COR-L47 (cell line): ENCODE data around the gene SLC7A7.
"Not testable (repeated sequence)": the region's sequence is repeated elsewhere in the genome, so short reads cannot be mapped to it uniquely, and the experiment has no call there.

Experiments used
- DNase-seq: peaks from one replicate; lab custom pipeline; 2025; lab: John Stamatoyannopoulos, UW

The SLC7A7 gene

DNA sequence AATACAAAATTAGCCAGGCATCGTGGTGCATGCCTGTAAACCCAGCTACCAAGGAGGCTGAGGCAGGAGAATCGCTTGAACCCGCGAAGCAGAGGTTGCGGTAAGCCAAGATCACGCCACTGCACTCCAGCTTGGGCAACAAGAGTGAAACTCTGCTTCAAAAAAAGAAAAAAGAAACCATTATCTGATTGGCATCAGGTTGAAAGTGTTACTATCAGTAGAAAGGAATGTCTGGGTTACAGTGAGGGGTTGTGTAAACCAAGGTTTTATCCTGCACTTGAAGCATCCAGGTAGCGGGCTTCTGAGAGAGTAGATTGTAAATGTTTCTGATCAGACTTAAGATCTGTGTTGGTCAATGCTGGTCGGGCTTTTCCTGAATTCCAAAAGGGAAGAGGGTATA is 62.8 kb downstream of the SLC7A7 start:
- no peak for DNase-seq

DNA sequence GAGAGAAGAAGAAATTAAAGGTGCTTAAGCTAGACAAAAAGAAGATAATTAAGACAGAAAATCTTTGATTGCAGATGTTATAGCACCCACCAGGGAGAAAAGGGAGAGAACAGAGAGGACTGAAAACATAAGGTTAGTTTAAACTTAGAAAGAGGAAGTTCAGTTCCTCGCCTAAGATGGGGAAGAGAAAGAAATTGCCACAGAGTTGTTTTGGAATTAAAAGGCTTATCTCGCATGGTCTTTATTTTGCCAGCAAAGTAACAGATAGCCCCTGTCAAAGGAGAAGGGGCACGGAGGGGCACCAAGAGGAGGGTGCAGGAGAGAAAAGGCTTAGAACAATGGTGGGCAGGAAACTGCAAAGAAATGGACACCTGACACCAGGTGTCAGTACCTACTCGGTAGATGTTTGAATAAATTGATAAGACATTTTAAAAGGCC is 66.6 kb downstream of the SLC7A7 start:
- DNase-seq, result no peak

DNA sequence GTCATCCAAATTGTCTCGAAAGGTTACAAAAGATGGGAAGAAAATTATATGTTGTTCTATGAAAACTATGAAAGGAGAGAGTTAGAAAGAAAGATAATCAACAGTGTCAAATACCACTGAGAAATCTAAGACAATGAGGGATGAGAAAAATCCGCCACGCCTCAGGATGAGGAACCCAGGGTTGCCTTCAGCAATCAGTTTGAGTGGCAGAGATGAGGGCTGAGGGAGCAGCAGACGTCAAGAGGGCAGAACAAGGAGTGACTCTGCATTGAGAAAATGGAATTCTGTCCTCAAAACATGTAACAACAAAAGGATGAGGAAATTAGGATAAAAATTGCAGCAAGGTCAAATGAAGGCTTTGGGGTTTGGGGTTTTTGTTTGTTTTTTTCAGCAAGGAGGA is 67.0 kb downstream of the SLC7A7 start:
- DNase-seq, result no peak

DNA sequence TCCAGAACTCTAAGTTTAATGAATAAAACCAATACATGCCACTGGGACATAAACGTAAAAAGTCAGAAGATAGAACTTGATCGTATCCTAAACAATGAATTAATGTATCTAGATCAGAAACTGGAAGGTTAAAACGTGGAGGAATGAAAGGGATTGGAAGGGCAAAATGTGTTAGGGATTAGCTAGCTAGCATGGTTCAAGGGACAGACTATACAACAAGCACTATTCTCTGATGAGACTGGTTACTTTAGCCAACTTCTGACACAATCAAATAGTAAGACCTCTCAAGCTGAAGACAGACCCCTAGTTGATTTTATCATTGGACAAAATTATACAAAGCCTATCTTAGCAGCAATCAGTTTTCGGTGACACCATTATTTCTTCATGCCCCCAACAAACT is 67.5 kb downstream of the SLC7A7 start:
- DNase-seq, result no peak

DNA sequence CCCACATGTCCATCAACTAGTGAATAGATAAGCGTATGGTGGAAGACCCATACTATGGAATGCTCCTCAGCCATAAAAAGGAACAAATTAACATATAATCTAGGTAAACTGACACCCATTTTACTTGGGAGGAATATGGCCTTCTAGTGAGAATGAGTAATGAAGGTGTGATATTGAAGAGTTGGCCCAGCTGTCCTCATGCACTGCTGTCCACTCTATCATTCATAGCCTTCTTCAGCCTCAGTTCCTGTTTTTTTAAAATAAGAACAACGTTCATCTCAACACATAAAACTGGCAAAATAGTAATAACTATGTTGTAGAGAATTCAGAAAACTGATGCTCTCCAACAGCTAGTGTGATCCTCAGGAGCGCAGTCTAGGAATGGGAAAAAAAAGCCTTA is 75.2 kb downstream of the SLC7A7 start:
- DNase-seq, result no peak

DNA sequence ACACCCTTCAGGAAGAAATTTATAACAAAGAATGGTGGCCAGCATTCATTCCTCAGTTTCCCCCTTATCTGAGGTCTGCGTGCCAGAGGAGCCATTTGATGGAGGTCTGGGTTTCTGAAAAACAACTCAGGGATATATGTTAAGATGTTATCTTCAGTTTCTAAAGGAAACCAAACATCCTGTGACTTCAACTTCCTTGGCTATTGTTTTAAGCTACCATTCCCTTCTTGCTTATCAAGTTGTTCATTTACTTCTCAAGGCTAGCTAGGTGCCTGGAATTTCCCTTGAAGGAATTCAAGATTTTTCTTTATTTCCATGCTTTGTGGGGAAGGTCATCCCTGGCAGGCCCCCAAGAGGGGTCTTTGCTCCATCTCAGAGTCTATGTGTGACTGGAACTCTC is 75.8 kb downstream of the SLC7A7 start:
- no peak for DNase-seq

DNA sequence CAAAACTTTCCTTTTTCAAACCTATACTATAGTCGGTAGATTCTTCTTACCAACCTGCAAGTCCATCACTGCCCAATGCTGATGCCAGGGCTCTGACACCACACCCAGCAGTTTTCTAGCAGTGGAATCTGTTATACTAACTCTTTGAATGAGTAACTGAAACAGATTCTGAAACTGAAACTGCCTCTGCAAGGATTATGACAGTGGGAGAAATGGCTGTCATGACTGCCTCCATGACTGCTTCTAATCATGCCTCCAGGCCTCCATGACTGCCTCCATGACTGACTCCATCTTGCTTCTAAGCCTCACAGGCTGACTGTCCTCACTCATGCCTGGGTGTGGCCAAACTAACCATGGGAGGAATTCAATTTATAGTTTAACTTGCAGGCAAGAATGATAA is 78.2 kb downstream of the SLC7A7 start:
- DNase-seq, result no peak

DNA sequence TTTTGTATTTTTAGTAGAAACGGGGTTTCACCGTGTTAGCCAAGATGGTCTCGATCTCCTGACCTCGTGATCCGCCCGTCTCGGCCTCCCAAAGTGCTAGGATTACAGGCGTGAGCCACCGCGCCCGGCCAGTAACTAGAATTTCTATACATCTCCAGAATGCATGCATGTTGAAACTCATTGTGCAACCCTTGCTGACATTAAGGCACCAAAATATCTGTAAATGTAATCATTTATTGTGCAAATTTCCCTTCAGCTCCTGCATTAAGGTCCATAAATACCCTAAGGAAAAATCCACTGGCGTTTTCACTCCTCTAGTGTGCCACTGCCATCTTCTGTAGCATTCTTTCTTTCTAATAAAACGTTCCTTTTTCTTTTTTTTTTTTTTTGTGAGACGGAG is 78.9 kb downstream of the SLC7A7 start:
- not testable (repeated sequence) for DNase-seq

DNA sequence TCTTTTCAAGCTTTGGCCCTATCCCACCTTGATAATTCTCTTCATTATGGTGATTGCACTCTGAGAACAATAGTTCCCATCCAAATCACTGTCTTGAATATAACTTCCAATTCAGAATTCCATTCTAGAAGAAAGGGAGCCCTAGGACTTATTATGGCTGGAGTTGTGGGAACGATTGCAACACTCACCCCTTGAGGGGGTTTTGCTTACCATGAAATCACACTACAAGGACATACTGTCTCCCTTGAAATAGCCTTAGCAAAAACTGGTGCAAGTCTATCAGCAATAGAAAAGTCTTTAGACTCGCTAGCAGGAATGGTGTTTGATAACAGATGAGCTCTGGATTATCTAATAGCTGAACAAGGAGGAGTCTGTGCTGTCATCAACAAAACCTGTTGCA is 80.1 kb downstream of the SLC7A7 start:
- DNase-seq, result no peak

DNA sequence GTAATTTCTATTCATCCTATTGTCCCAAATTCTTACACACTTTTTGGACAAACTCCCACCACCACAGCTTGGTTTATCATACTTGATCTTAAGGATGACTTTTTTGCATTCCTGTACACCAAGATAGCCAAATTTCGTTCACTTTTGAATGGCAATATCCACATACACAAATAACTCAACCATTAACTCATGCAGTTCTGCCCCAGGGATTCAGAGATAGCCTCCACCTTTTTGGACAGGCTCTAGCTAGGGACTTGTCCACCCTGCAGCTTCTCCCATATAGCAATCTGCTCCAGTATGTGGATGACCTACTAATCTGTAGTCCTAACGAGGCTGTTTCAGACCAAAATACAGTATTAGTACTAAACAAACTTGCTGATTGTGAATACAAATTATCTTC is 81.4 kb downstream of the SLC7A7 start:
- DNase-seq, result no peak

DNA sequence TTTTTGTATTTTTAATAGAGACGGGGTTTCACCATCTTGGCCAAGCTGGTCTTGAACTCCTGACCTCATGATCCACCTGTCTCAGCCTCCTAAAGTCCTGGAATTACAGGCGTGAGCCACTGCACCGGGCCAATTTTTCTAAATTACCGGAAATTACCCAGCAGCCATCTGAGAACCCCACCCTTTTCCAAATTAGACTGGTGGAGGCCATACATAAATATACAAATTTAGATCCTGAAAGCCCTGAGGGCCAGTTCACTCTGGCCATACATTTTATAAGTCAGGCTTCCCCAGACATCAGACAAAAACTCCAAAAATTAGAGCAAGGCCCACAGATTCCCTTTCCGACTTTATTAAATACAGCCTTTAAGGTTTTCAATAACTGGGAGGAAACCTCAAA is 83.2 kb downstream of the SLC7A7 start:
- not testable (repeated sequence) for DNase-seq

DNA sequence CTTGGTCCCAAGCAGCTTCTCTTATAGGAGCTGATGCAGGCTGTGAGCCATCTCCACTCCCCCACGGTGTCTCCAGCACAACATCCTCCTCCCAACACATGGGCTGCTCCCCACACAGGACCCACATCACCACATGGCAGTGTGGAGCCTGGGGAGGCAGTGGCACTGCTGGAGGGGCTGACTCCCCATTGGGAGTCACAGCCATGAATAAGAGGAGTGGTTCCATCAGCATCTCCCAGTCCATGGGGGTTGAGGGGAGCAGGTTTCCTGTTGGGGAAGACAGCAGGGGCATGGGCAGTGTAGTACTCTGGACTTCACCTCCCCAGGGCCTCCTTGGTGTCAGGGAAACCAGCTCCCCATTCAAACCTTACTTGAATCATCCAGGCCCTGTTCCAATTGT is 89.2 kb downstream of the SLC7A7 start:
- DNase-seq, result no peak

DNA sequence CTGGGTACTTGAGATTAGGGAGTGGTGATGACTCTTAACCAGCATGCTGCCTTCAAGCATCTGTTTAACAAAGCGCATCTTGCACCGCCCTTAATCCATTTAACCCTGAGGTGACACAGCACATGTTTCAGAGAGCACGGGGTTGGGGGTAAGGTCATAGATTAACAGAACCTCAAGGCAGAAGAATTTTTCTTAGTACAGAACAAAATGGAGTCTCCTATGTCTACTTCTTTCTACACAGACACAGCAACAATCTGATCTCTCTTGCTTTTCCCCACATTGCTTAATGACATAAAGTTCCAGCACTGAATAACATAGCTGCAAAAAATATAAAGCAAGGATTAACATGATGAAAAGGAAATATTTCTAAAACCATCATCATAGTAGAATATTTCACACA is 89.9 kb downstream of the SLC7A7 start:
- not testable (repeated sequence) for DNase-seq

DNA sequence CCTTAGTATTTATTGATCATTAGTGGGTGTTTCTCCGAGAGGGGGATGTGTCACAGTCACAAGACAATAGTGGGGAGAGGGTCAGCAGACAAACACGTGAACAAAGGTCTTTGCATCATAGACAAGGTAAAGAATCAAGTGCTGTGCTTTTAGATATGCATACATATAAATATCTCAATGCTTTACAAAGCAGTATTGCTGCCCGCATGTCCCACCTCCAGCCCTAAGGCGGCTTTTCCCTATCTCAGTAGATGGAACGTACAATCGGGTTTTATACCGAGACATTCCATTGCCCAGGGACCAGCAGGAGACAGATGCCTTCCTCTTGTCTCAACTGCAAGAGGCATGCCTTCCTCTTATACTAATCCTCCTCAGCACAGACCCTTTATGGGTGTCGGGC is 90.4 kb downstream of the SLC7A7 start:
- DNase-seq, result not testable (repeated sequence)

DNA sequence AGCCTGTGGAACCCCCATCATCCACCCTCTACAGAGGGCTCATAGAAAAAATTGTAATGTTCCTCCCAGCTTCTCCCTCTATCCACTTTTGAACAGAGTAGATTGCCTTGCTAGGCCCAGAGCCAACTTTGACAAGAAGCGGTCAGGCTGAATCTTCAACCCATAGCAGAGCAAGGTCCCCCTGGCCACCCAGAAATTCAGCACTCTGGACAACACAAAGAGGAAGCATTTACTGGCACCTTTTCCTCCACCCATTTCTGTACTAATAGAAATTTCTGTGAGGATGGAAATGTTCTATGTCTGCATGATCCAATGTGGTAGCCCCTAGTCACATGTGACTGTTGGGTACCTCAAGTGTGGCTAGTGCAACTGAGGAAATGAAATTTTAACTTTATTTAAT is 91.4 kb downstream of the SLC7A7 start:
- no peak for DNase-seq
